ENCODE results near the gene ZMIZ1.

GRCh38 chr10:79336739-79337138 is 268.0 kb downstream of the ZMIZ1 start:
- TF ChIP-seq CTCF (IDR thresholded peaks at IDR 0.05) (no peak), POLR2AphosphoS5 (IDR thresholded peaks at IDR 0.05; ENCODE audit: low read depth, low read length) (no peak), SIN3A (IDR thresholded peaks at IDR 0.05; ENCODE audit: borderline replicate concordance, insufficient read depth, low read depth, low read length) (no peak)
